DMS53 treated with DMSO at 0.1 percent for 48 hours (cell line): ENCODE measurements around the gene KRTAP1-5.
A peak's percentile ranks its signal among the peaks of the same experiment; 100 is the strongest.
"Not testable (repeated sequence)": the region's sequence is repeated elsewhere in the genome, so short reads cannot be mapped to it uniquely, and the experiment has no call there.

ENCODE experiments used
- DNase-seq: peaks from one replicate; lab custom pipeline; 2025; ENCODE audit not compliant: unreplicated experiment; lab: John Stamatoyannopoulos, UW

Gene KRTAP1-5

GRCh38 chr17:41009301-41009760 lies 17.7 kb downstream of the KRTAP1-5 start:
- DNase-seq: peak; percentile 54

DNA sequence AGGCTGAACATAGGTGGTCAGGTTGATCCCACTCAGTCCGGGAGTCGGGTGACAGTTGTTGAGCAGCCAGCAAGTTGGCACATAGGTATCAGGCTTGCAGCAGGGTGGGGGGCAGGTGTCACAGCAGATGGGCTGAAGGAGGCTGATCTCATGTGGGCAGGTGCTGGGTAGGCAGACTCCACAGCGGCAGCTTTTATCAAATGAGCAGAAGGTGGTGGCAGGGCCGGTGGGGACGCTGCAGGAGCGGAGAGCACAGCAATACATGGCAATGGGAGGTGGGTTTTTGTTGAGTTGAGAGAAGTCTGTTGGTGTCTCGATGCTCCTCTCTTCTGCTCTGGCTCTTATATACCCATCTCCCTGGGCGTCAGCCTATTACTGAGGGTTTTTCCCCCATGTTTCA lies 18.2 kb downstream of the KRTAP1-5 start, which contains the start of gene KRTAP3-1:
TSS of gene KRTAP3-1 (minus strand) at position 318 of the 400 bp plus-strand sequence. CDS start at position 264, 54 bp downstream.
- peak; percentile 60 for DNase-seq

DNA sequence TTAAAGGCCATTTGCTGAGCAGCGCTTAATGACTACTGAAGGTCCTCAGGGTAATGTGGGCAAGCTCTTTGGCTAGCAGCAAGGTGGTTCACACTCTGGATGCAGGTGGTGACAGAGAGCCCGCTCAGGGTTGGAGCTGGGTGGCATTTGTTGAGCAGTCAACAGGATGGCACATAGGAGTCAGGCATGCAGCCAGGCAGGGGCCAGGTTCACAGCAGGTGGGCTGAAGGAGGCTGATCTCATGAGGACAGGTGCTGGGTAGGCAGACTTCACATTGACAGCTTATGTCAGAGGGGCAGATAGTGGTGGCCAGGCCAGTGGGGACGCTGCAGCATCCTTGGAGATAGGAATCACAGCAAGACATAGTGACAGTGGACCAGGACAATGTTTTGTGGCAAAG lies 22.6 kb downstream of the KRTAP1-5 start:
- DNase-seq: no peak

GRCh38 chr17:41003926-41004325 lies 23.1 kb downstream of the KRTAP1-5 start:
- no peak for DNase-seq

DNA sequence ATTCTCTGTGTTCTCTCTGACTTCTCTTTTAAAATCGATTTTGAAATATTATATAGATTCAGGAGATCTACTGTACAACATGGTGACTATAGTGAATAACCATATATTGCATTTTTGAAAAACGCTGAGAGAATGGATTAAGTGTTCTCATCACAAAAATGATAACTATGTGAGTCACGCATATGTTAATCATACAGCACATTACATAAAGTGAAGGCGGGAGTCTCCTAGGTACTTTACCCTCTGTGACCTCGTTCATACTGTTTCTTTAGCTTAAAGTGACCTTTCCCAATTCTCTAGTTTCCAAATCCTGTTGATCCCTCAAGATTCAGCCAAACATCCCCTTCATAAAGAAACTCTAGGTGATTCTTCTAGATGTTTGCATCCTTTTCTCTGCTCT lies 24.2 kb downstream of the KRTAP1-5 start:
- no peak for DNase-seq

- DNase-seq: no peak
These were observed 25.2 kb downstream of the KRTAP1-5 start for GRCh38 chr17:41001795-41002194.

GRCh38 chr17:40999563-40999962 lies 27.4 kb downstream of the KRTAP1-5 start, which contains the start of gene KRTAP3-2:
KRTAP3-2 (minus strand) TSS chr17:40999906; CDS start chr17:40999853, 53 bp downstream.
- DNase-seq: not testable (repeated sequence)

- DNase-seq: no peak
These were observed 29.6 kb downstream of the KRTAP1-5 start for GRCh38 chr17:40997361-40997760.

- no peak for DNase-seq
These were observed 30.2 kb downstream of the KRTAP1-5 start for GRCh38 chr17:40996829-40997228.

GRCh38 chr17:40995116-40995515 lies 31.9 kb downstream of the KRTAP1-5 start:
- no peak for DNase-seq

- DNase-seq: no peak
These were observed 33.2 kb downstream of the KRTAP1-5 start, which contains the start of gene KRTAP3-3 for GRCh38 chr17:40993839-40994238. KRTAP3-3 (minus strand) TSS chr17:40994164; CDS start chr17:40994097, 67 bp downstream.

GRCh38 chr17:40993084-40993483 lies 33.9 kb downstream of the KRTAP1-5 start:
- DNase-seq: no peak

DNA sequence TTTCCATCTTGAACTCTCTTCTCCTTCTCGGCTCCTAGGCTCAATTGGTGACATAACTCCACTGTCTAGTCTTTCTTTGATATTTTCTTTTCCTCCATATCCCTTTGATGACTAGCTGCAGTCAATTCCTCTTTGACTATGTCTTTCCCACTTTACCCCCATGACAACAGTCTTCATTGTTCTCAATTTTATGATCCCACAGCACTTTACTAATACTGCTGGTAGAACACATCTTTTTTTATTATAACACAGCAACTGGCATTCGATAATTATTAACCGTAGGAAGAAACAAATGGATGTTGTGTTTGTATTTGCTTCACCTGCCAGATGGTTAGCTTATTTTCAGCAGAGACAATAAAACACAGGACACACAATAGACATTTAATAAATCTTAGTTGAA lies 34.3 kb downstream of the KRTAP1-5 start:
- no peak for DNase-seq

DNA sequence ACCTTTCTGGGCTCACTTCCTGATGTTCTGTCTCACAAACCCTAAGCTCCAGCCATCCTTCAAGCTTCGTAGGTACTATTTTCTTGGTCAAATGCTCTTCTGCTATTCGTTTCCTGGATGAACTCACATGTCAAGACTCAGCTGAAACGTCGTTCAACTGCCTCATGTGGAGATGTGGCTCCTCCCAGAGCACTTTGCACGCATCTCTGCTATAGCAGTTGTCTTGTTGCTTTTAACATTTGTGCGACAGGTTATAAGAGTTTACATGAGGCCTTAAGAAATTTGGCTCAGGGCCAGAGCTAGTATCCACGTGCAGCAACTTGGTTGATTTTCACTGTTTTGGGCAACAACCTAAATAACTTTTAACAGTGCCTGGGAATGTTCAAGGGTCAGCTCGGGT lies 40.1 kb downstream of the KRTAP1-5 start:
- no peak for DNase-seq

DNA sequence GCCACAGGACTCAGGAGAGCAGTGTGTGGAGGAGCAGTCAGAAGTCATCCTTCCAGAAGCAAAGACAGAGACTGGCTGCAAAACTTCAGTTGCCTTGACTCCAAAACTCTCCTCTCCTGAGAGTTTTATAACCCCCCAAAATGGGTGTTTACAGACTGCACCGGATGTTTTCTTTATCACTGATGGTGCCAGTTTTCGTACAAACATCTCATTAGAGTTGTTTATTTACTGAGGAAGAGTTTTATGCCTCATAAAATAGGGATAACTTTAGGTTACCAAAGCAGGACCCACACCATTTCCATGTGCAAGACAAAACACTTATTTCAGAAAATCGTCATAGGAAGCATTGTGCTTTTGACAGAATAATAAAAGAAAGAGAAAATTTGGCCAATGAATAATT lies 42.8 kb downstream of the KRTAP1-5 start, which contains the start of gene KRT40:
TSS of gene KRT40 (minus strand) at position 101 of the 400 bp plus-strand sequence. CDS start at position 48, 53 bp downstream.
- no peak for DNase-seq

GRCh38 chr17:40981115-40981514 lies 45.9 kb downstream of the KRTAP1-5 start:
- no peak for DNase-seq

DNA sequence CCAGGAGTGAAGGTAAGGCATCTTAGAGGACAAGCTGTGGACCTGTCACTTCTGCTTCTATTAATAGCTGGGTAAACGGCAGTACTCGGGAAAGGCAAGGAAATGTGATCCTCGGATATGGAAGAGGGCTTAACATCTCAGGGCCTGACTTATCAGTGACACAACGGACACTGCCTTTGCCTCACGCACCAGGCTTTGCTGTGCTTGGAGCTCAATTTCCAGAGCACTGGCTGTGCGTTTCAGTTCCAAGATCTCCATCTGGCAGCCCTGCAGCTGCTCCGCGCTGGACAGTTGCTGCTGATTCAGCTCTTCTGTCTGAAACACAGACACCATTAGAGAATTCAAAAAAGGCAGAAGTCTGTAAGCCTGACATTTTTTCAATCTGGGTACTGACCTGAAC lies 46.4 kb downstream of the KRTAP1-5 start:
- DNase-seq: no peak

- no peak for DNase-seq
These were observed 46.9 kb downstream of the KRTAP1-5 start for GRCh38 chr17:40980117-40980516.

DNA sequence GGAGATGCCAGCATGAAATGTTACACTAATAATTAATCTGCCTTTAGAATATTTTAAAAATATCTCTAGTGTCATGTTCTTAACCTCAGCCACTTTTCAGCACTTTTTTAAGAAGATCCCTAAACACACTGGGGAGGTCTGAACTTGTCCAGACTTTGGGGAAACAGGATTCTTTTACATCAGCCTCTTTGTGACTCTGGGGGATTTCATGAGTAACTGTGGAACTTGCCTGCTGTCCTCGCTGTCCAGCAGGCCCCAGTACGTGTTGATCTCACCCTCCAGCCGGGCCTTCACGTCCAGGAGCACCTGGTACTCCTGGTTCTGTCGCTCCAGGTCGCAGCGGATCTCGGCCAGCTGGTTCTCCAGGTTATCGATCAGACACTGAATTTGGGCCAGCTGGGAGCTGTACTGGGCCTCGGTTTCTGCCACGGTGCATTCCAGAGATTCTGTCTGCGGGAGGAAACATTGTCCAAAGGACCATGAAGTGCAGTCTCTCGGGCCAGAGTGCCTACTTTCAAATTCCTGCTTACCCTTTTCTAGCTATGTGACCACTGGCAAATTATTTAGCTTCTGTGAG lies 48.3 kb downstream of the KRTAP1-5 start:
- no peak for DNase-seq
